ENCODE results near the gene CD93. TPM values are rescaled to one million over a fixed set of nuclear protein-coding genes. Genes with fewer than 3 reads are reported as not detected.

The CD93 gene
- total RNA-seq, 1 experiment from 2014 or later = not detected

- H3K27me3 ChIP-seq (replicated peaks; ENCODE audit: control insufficient read depth, insufficient read depth, low read length) = no peaks in the 10 kb centered on the region; the same call in 1 of the 2 replicates
Measured at GRCh38 chr20:23037017-23037481, 49.1 kb downstream of the CD93 start.

GRCh38 chr20:23036371-23036770 lies 49.8 kb downstream of the CD93 start:
- Mint-ChIP-seq H3K4me3 (ENCODE audit: unreplicated experiment) (no peak overlapping the region), H3K4me1 (ENCODE audit: low read depth, unreplicated experiment) (peaks cover 11% of the 10 kb centered on the region), H3K27ac (ENCODE audit: unreplicated experiment) (peak overlapping the region; percentile 48), H3K9me3 (ENCODE audit: unreplicated experiment) (no peaks in the 10 kb centered on the region), H3K36me3 (ENCODE audit: insufficient read depth, unreplicated experiment) (no peaks in the 10 kb centered on the region), H3K27me3 (ENCODE audit: insufficient read depth, unreplicated experiment) (no peaks in the 10 kb centered on the region)
- ChIA-PET CTCF (no interaction called here), POLR2A (no interaction called here)
- TF ChIP-seq CTCF (IDR thresholded peaks at IDR 0.05; ENCODE audit: insufficient read depth in 1 of 2, low read depth in 1 of 2, low read length in 1 of 2, severe bottlenecking in 1 of 2, unreplicated experiment in 1 of 2) = no peak
- DNase-seq = no peak
- no TSS peak for BruUV-seq (replicated peaks)
- peaks cover 13% of the 10 kb centered on the region for H3K4me1 ChIP-seq
- no peaks in the 10 kb centered on the region; the same call in 1 of the 2 replicates for H3K27me3 ChIP-seq (replicated peaks; ENCODE audit: control insufficient read depth, insufficient read depth, low read length)
- intact Hi-C loops (cut with micrococcal nuclease; ENCODE audit: unreplicated experiment) = no loop called here
- H3K36me3 ChIP-seq (ENCODE audit: control insufficient read depth, insufficient read depth, low read length) = no peaks in the 10 kb centered on the region
- H3K4me3 ChIP-seq (ENCODE audit: low read depth, low read length) = no peak overlapping the region
- H3K9me3 ChIP-seq = no peaks in the 10 kb centered on the region

More at GRCh38 chr20:23037017-23037481, 49.1 kb downstream of the CD93 start:
- peaks cover 13% of the 10 kb centered on the region for H3K4me1 ChIP-seq
- Mint-ChIP-seq H3K27me3 (ENCODE audit: insufficient read depth, unreplicated experiment) (no peaks in the 10 kb centered on the region), H3K4me1 (ENCODE audit: low read depth, unreplicated experiment) (peaks cover 11% of the 10 kb centered on the region), H3K27ac (ENCODE audit: unreplicated experiment) (peak overlapping the region; percentile 48), H3K36me3 (ENCODE audit: insufficient read depth, unreplicated experiment) (no peaks in the 10 kb centered on the region), H3K4me3 (ENCODE audit: unreplicated experiment) (no peak overlapping the region), H3K9me3 (ENCODE audit: unreplicated experiment) (no peaks in the 10 kb centered on the region)
- no peaks in the 10 kb centered on the region for H3K36me3 ChIP-seq (ENCODE audit: control insufficient read depth, insufficient read depth, low read length)
- intact Hi-C loops (cut with micrococcal nuclease; ENCODE audit: unreplicated experiment) = no loop called here
- DNase-seq = peak in 1 of 2 experiments; percentile 58
- BruUV-seq (replicated peaks) = no TSS peak
- no peak overlapping the region for H3K4me3 ChIP-seq (ENCODE audit: low read depth, low read length)
- CTCF ChIA-PET = no interaction called here
- no peak for TF ChIP-seq CTCF (IDR thresholded peaks at IDR 0.05; ENCODE audit: insufficient read depth in 1 of 2, low read depth in 1 of 2, low read length in 1 of 2, severe bottlenecking in 1 of 2, unreplicated experiment in 1 of 2)
- H3K9me3 ChIP-seq = no peaks in the 10 kb centered on the region
- POLR2A ChIA-PET = no interaction called here

DNA sequence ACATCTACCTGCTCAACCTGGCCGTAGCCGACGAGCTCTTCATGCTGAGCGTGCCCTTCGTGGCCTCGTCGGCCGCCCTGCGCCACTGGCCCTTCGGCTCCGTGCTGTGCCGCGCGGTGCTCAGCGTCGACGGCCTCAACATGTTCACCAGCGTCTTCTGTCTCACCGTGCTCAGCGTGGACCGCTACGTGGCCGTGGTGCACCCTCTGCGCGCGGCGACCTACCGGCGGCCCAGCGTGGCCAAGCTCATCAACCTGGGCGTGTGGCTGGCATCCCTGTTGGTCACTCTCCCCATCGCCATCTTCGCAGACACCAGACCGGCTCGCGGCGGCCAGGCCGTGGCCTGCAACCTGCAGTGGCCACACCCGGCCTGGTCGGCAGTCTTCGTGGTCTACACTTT lies 50.4 kb downstream of the CD93 start:
- H3K4me3 Mint-ChIP-seq (ENCODE audit: unreplicated experiment) = no peak overlapping the region

More for the DNA sequence above, 50.4 kb downstream of the CD93 start:
- BruUV-seq (replicated peaks) = no TSS peak
- Mint-ChIP-seq H3K36me3 (ENCODE audit: insufficient read depth, unreplicated experiment) (no peaks in the 10 kb centered on the region), H3K27me3 (ENCODE audit: insufficient read depth, unreplicated experiment) (no peaks in the 10 kb centered on the region), H3K27ac (ENCODE audit: unreplicated experiment) (no peak overlapping the region), H3K9me3 (ENCODE audit: unreplicated experiment) (no peaks in the 10 kb centered on the region), H3K4me1 (ENCODE audit: low read depth, unreplicated experiment) (peaks cover 11% of the 10 kb centered on the region)
- Histone ChIP-seq H3K4me1 (peaks cover 13% of the 10 kb centered on the region), H3K9me3 (no peaks in the 10 kb centered on the region), H3K4me3 (ENCODE audit: low read depth, low read length) (no peak overlapping the region), H3K27me3 (replicated peaks; ENCODE audit: control insufficient read depth, insufficient read depth, low read length) (no peaks in the 10 kb centered on the region; the same call in 1 of the 2 replicates), H3K36me3 (ENCODE audit: control insufficient read depth, insufficient read depth, low read length) (no peaks in the 10 kb centered on the region)
- POLR2A ChIA-PET = no interaction called here
- intact Hi-C loops (cut with micrococcal nuclease; ENCODE audit: unreplicated experiment) = no loop called here
- no peak for TF ChIP-seq CTCF (IDR thresholded peaks at IDR 0.05; ENCODE audit: insufficient read depth in 1 of 2, low read depth in 1 of 2, low read length in 1 of 2, severe bottlenecking in 1 of 2, unreplicated experiment in 1 of 2)
- CTCF ChIA-PET = no interaction called here
- DNase-seq = no peak

All from Caco-2 (cell line).